GM10266 (cell line): ENCODE results near the gene PRKN.

Experiments
- DNase-seq: peaks from one replicate; pipeline ENCODE4 v3.0.0; 2012; ENCODE audit errors: extremely low spot score
- CTCF ChIP-seq: IDR thresholded peaks from 2 replicates; pipeline ENCODE4 v1.5.1; 2012; ENCODE audit warnings: mild to moderate bottlenecking, low read depth; ENCODE audit not compliant: control insufficient read depth, insufficient read depth; ENCODE audit errors: missing control alignments

PRKN gene

GRCh38 chr6:161407581-161407980 lies 1320.0 kb downstream of the PRKN start:
- no peak for TF ChIP-seq CTCF
- DNase-seq: no peak

- TF ChIP-seq CTCF: no peak
- DNase-seq: no peak
Measured at GRCh38 chr6:161407115-161407514, 1320.5 kb downstream of the PRKN start.

- no peak for TF ChIP-seq CTCF
- no peak for DNase-seq
Measured at GRCh38 chr6:161406646-161407045, 1320.9 kb downstream of the PRKN start.

- no peak for DNase-seq
- TF ChIP-seq CTCF: no peak
Measured at GRCh38 chr6:161405418-161405817, 1322.1 kb downstream of the PRKN start.

- no peak for DNase-seq
- TF ChIP-seq CTCF: no peak
Measured at GRCh38 chr6:161403717-161404116, 1323.8 kb downstream of the PRKN start.

GRCh38 chr6:161401587-161402309 lies 1325.8 kb downstream of the PRKN start:
- TF ChIP-seq CTCF: no peak
- DNase-seq: no peak

- no peak for TF ChIP-seq CTCF
- no peak for DNase-seq
Measured at GRCh38 chr6:161400671-161401070, 1326.9 kb downstream of the PRKN start.
